ENCODE measurements around the gene SEC24C.

Gene SEC24C

GRCh38 chr10:73810735-73811465 is 66.7 kb downstream of the SEC24C start:
- no peak for DNase-seq (ENCODE audit: low read depth, low spot score)

- DNase-seq (ENCODE audit: low read depth, low spot score) = no peak
Observed at GRCh38 chr10:73812657-73813056, 68.5 kb downstream of the SEC24C start.

- no peak for DNase-seq (ENCODE audit: low read depth, low spot score)
Observed at GRCh38 chr10:73813333-73813732, 69.2 kb downstream of the SEC24C start.

- no peak for DNase-seq (ENCODE audit: low read depth, low spot score)
Observed at GRCh38 chr10:73814276-73814895, 70.2 kb downstream of the SEC24C start.

- DNase-seq (ENCODE audit: low read depth, low spot score) = no peak
Observed at GRCh38 chr10:73814896-73815718, 70.9 kb downstream of the SEC24C start.

GRCh38 chr10:73815719-73816030 is 71.5 kb downstream of the SEC24C start:
- DNase-seq (ENCODE audit: low read depth, low spot score) = no peak

- no peak for DNase-seq (ENCODE audit: low read depth, low spot score)
Observed at GRCh38 chr10:73816917-73817729, 73.0 kb downstream of the SEC24C start.

GRCh38 chr10:73817826-73818225 is 73.7 kb downstream of the SEC24C start:
- no peak for DNase-seq (ENCODE audit: low read depth, low spot score)

GRCh38 chr10:73818402-73818801 is 74.2 kb downstream of the SEC24C start:
- DNase-seq (ENCODE audit: low read depth, low spot score) = no peak

GRCh38 chr10:73819081-73819480 is 74.9 kb downstream of the SEC24C start:
- no peak for DNase-seq (ENCODE audit: low read depth, low spot score)

- no peak for DNase-seq (ENCODE audit: low read depth, low spot score)
Observed at GRCh38 chr10:73819513-73820093, 75.4 kb downstream of the SEC24C start.

Measured in smooth muscle cell of the brain vasculature (primary cell).